CD1c-positive myeloid dendritic cell (primary cell): ENCODE data around the gene STRN4.
"Not testable (repeated sequence)": the region's sequence is repeated elsewhere in the genome, so short reads cannot be mapped to it uniquely, and the experiment has no call there.

Experiments
- DNase-seq: peaks from one replicate; pipeline ENCODE4 v3.0.0-alpha.2; 2016; ENCODE audit errors: extremely low spot score

Gene STRN4

DNA sequence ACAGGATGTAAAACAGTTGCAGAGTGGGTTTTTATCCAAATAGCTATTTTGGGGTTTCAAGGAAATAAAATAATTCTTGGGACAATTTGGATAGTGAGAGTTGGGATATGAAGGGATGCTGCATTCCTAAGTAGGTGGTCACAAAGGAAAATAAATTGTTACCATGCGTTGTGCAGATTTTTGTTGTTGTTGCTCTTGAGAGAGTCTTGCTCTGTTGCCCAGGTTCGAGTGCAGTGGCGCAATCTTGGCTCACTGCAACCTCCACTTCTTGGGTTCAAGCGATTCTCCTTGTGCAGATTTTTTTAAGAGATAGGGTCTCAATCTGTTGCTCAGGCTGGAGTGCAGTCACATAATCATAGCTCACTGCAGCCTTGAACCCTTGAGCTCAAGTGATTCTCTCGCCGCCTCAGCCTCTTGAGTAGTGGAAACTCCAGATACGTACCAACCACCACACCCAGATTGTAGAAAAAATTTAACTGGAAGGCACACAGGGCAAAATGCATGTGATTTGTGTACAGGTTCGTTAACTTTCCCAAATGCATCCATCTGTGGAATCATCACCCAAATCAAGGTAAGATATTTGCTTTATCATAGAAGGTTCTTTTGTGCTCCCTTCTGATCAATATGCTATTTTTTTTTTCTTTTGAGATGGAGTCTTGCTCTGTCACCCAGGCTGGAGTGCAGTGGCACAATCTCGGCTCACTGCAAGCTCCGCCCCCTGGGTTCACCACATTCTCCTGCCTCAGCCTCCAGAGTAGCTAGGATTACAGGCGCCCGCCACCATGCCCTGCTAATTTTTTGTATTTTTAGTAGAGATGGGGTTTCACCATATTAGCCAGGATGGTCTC lies 26.1 kb upstream of the STRN4 start:
- no peak for DNase-seq

DNA sequence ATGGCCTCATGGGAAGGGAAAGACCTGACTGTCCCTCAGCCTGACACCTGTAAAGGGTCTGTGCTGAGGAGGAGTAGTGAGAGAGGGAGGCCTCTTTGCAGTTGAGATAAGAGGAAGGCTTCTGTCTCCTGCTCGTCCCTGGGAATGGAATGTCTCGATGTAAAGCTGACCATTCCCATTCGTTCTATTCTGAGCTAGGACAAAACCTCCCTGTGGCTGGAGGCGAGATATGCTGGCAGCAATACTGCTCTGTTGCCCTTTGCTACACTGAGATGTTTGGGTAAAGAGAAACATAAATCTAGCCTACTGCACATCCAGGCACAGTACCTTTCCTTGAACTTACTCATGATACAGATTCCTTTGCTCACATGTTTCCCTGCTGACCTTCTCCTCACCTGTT lies 22.5 kb upstream of the STRN4 start:
- DNase-seq: not testable (repeated sequence)

DNA sequence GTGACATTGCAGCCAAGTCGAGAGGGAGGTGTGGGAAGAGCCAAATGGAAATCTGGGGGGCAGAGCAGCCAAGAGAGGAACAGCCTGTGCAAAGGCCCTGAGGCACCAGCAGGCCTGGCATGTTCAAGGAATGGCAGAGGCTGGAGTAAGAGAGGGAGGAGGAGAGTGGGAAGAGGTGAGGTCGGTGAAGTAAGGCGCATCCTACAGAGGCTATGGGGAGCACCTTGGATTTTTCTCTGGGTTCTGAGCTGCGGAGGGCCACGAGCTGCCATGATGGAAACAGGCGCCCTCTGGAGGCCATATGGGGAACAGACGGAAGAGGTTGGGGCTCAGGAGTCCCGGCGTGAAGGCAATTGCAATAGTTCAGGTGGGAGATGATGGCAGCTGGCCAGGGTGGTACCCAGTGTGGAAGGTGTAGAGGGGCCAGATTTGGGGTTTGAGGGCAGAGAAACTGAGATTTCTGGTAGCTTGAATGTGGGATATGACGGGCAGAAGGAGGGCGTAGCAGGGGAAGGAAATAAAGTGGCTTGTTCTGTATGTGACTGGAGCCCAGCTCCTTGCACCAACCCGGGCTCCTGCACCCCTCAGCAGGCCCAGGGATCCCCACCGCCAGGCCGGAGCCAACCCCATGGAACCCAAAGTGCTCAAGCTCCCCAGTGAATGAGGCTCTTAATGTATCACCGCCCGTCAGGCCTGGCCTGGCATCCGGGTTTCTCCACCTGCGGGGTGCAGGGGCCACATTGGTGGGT lies 20.5 kb upstream of the STRN4 start:
- DNase-seq: peak; percentile 69

DNA sequence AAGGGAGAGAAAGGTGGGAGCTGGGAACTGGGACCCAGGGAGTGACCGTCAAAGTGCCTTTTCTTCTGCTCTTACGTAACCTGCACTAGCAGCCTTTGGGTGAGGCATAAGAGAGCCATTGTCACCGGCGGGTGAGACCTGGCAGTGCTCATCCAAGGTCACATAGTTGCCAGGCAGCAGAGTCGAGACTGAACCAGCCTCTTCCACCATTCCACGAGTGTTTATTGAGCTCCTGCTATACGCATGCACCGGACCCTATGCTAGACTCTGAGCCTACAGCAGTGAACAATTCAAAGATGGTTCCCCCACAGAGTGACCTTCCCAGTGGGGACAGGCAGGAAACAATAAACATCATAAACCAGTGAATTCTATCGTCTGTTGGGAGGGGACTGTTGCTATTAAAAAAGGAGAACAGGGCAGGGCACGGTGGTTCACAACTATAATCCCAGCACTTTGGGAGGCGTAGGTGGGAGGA lies 18.6 kb upstream of the STRN4 start:
- DNase-seq: no peak

DNA sequence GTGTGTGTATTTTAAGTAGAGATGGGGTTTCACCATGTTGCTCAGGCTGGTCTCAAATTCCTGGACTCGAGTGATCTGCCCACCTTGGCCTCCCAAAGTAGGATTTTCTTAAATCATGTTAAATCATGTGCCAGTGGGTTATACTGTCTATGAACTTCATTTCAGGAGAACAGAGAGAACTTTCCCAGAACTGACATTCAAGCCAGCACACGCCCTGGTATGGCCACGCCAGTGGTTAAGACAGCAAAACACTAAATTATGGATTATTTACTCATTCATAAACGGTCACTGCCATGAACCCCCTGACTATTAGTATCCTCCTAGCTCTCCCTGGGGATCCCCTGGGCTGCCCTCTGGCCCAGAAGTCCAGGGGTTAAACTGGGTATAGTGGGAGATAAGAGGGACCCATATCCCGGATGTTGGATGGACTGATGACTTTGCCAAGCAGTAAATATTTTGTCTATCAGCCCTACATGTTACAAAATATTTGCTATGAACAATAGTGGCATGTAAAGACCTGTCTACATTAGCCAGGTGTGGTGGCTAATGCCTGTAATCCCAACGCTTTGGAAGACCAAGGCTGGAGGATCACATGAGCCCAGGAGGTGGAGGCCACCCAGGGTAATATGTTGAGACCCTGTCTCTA lies 16.1 kb upstream of the STRN4 start:
- DNase-seq: no peak

DNA sequence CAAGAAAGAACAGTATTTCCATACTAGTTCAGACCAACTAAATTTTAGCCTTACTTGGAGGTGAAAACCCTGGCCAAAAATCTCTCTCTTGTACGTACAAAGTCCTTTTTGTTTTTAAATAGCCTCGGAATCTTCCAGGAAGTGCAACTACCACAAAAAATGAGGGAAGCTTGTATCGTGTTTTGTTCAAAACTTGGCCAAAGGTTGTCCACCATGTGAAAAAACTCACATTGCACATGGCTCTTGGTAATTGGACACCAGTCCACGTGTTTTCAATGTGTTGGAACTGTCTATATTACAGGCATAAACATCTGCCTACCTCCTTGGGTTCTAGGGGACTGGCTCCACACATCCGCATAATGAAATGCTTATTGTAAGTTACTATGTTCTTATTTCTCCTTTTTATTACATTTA lies 15.2 kb upstream of the STRN4 start:
- DNase-seq: no peak

DNA sequence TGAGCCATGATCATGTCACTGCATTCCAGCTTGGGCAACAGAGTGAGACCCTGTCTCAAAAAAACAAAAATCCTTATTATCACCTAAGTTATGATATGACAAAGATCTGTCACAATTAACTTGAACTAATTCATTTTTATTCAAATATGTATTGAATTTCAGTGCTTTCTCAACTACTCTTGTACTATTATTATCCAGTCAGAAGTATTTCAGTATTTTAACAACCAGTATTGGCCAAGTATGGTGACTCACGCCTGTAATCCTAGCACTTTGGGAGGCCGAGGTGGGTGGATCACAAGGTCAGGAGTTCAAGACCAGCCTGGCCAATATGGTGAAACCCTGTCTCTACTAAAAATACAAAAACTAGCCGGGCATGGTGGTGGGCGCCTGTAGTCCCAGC lies 14.6 kb upstream of the STRN4 start:
- not testable (repeated sequence) for DNase-seq

DNA sequence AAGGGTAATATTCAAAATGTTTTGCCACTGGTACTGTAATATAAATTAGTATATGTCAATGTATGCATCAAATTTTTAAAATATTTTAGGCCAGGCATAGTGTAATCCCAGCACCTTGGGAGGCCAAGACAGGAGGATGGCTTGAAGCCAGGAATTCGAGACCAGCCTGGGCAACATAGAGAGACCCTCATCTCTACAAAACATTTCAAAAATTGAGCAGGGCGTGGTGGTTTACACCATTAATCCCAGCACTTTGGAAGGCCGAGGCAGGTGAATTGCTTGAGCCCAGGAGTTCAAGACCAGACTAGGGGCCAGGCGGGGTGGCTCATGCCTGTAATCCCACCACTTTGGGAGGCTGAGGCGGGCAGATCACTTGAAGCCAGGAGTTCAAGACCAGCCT lies 14.1 kb upstream of the STRN4 start:
- no peak for DNase-seq

DNA sequence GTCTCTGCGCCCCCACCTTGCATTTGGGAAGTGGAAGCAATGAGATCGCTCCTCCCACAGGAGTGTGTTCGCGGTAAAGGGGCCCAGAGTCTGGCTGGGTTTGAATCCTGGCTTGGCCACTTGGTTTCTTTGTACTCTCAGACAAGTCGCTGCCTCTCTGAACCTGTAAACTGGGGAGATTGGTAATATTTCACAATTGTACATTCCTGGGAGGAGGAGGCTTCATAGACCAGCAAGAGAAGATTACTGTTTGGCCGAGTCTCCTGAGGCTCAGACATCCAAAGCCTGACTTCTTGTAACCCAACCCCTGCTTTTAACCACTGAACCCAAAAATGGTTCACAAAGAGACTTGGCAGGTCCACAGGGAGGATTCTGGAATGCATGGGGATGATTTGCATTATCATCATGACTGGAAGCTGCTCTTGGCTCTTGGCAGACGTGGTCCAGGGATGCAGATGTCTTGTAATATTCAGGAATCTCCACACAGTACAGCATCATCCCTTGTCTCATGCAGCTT lies 13.6 kb upstream of the STRN4 start:
- no peak for DNase-seq

DNA sequence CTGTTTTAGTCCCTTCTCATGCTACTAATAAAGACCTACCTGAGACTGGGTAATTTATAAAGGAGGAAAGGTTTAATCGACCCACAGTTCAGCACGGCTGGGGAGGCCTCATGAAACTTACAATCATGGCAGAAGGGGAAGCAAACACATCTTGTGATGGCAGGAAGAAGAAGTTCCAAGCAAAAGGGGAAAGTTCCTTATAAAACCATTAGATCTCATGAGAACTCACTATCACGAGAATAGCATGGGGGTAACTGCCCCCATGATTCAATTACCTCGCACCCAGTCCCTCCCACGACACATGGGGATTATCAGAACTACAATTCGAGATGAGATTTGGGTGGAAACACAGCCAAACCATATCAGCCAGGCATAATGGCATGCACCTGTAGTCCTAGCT lies 13.0 kb upstream of the STRN4 start:
- DNase-seq: peak; percentile 35

DNA sequence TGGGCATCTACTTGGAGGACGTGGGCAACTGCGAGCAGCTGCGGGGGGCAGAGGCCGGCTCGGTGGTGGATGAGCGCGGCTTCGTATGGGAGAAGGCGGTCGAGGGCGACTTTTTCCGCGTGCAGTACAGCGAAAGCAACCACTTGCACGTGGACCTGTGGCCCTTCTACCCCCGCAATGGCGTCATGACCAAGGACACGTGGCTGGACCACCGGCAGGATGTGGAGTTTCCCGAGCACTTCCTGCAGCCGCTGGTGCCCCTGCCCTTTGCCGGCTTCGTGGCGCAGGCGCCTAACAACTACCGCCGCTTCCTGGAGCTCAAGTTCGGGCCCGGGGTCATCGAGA lies 10.3 kb upstream of the STRN4 start:
- DNase-seq: no peak

DNA sequence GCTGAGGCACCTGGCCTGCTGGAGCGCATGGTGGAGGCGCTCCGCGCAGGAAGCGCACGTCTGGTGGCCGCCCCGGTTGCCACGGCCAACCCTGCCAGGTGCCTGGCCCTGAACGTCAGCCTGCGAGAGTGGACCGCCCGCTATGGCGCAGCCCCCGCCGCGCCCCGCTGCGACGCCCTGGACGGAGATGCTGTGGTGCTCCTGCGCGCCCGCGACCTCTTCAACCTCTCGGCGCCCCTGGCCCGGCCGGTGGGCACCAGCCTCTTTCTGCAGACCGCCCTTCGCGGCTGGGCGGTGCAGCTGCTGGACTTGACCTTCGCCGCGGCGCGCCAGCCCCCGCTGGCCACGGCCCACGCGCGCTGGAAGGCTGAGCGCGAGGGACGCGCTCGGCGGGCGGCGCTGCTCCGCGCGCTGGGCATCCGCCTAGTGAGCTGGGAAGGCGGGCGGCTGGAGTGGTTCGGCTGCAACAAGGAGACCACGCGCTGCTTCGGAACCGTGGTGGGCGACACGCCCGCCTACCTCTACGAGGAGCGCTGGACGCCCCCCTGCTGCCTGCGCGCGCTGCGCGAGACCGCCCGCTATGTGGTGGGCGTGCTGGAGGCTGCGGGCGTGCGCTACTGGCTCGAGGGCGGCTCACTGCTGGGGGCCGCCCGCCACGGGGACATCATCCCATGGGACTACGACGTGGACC lies 9.7 kb upstream of the STRN4 start:
- DNase-seq: no peak

DNA sequence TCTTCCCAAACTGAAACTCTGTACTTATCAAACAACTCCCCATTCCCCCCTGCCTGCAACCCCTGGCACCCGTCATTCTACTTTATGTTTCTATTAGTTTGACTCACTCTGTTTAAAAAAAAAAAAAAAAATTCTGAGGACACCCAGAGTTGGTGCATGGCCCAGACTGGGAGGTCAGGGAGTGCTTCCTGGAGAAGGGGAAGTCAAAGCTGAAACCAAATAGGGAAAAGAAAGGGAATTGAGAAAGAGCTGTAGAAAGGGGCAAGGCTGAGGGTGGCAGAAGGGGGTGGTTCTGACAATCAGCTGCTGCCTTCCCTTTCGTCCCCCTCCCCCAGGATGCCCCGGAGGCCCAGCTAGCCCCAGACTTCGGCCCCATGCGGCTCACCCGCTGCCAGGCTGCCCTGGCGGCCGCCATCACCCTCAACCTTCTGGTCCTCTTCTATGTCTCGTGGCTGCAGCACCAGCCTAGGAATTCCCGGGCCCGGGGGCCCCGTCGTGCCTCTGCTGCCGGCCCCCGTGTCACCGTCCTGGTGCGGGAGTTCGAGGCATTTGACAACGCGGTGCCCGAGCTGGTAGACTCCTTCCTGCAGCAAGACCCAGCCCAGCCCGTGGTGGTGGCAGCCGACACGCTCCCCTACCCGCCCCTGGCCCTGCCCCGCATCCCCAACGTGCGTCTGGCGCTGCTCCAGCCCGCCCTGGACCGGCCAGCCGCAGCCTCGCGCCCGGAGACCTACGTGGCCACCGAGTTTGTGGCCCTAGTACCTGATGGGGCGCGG lies 9.0 kb upstream of the STRN4 start:
- DNase-seq: peak; percentile 84

DNA sequence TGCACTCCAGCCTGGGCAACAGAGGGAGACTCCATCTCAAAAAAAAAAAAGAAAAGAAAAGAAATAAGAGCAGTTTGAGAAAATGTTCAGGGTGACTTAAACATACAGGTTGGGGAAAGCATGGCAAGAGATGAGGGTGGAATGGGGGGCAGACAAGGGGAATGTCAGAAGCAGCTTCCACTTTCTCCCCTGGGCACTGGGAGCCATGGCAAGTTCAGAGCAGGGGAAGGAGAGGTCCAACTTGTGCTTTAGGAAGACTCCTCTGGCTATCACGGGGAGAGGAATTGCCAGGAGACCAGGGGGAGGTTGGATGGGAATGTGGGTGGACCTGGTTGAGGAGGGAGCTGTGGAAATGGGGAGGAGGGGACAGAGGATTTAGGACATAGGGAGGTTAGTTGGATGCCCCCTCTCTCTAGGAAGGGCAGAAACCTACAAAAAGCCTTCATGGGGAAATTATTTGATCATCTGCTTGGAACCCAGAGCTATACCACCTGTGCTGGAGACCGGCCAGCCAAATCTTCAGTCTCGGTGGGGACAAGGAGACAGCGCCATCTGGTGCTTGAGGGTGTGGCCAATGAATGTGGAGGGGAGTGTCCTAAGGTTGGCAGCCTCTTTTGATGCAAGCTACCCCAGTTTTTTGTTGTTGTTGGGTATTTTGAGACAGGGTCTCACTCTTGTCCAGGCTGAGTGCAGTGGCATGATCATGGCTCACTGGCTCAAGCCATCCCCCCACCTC lies 7.3 kb upstream of the STRN4 start:
- peak; percentile 66 for DNase-seq

DNA sequence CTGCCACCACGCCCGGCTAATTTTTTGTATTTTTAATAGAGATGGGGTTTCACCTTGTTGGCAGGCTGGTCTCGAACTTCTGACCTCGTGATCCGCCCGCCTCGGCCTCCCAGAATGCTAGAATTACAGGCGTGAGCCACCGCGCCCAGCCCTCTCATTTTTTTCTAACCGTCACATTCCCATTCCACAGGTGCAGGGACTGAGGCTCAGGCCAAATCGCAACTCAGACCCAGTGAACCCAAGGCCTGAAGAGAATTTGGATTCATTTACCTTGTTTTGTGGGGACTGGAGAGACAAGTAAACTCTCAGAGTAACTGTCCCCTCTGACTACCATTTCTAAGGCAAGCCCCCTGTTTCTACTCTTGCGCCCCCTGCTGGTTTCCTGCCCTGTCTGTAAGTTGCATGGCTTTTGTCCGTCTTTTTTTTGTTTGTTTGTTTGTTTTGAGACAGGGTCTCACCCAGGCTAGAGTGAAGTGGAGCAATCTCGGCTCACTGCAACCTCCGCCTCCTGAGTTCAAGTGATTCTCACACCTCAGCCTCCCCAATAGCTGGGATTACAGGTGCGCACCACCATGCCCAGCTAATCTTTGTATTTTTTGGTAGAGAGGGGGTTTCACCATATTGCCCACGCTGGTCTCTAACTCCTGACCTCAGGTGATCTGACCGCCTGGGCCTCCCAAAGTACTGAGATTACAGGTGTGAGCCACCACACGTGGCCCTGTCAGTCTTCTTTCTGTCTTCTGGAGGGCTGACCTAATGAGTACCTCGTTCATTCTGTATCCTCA lies 2.3 kb upstream of the STRN4 start:
- DNase-seq: peak; percentile 78

DNA sequence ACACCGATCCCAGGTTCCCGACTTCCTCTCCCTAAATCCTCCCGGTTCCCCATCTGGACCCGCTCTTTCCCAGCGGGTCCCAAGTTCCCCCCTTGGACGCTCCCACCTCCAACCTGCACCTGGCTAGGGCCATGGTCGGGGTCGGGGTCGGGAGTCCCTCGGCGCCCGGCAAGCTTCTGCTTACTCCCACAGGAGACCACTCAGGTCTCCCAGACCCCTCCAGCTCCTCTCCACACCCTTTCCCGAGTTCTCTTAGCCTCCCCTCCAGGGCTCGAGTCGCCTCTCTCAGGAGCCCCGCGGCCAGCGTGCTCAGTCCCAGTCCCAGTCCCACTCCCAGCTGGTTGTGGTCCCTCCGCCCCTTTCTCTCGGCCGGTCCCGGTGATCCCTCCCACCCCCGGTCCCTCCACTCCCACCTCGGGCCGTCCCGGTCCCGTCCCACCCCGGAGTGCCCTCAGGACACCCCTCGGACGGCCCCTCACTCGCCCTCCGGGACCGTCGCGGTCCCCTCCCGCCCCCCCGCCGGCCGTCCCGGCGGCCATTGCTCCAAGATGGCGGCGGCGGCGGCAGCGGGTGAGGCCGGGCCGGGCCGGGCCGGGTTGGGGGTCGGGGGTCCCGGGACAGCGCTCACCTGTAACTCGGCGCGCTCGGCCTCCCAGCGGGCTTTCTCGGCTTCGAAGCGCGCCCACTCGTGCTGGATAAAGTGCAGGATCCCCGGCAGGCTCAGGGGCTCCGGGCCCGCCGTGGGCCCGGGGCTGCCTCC lies 549 bp downstream of the STRN4 start, which contains the start of gene FKRP:
TSS of gene FKRP (plus strand) at position 537 of the 760 bp plus-strand sequence. CDS start 9,394 bp downstream, outside the sequence.
- no peak for DNase-seq

DNA sequence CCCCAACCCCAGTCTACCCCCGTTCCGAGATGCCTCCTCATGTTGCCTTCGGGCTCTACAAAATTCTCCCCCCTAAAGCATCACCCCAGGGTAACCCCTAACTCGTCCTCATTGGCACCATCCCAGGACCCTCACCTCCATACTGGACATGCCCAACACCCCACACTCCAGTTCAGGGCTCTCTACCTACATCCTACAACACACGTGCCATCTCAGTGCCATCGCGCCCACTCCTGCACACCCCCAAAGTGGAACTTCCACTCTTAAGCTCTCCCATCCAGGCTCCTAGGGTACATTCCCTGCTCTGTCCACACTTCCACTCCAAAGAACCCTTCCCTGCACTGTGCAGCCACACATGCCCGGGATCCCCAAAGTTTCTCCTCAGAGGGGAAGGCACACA lies 1.2 kb downstream of the STRN4 start:
- DNase-seq: no peak

DNA sequence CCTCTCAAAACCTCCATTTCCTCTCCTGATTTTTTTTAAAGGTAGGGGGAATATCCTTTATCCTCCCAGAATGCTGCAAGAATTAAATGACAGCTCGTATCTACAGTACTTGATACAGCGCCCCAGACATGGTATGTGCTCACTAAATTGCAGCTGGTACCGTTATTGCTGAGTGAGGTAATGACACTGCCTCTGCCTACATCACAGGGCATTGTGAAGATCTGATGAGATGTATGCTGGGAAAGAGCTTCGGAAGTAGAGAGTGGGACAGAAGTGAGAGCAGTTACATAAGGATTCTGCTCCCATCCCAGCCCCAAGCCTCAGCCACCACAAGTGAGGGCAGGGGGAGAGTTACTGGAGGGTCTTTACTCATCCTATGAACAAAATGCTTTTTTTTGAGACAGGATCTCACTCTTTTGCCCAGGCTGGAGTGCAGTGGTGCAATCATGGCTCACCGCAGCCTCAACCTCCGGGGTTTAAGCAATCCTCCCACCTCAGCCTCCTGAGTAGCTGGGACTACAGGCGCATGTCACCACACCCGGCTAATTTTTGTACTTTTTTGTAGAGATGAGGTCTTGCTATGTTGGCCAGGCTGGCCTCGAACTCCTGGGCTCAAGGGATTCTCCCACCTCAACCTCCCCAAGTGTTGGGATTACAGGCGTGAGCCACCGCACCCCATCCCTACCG lies 2.1 kb downstream of the STRN4 start:
- DNase-seq: no peak
